ENCODE data around the gene ATP6V1F. TPM values are rescaled to one million over a fixed set of nuclear protein-coding genes. Genes with fewer than 3 reads are reported as not detected.

Gene ATP6V1F
- total RNA-seq, 3 donors from 2014 or later (not counting 1 experiment from before 2014, with no cell fraction given), result 82.9 to 98.0 (median 94.3) TPM

DNA sequence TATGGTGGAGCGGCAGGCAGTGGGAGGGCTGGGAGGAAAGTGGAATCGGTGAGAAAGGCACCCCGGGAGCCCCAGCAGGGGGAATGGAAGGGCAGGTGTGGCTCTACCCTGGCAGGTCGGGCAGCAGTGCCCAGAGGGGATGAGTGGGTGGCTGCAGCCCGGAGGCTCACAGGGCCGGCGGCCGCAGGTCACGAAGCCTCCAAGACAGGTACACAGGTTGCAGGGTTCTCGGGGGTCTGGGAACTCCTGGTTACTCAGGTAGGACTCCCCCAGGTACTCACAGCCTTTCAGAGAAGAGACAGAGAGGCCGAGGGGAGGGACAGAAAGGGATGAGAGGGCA is 26.1 kb downstream of the ATP6V1F start:
- Histone ChIP-seq H3K36me3 (ENCODE audit: control insufficient read depth, insufficient read depth, low read length) (no peaks in the 10 kb centered on the region), H3K4me1 (ENCODE audit: control insufficient read depth, insufficient read depth, low read length) (peaks cover 4% of the 10 kb centered on the region), H3K27ac (ENCODE audit: low read length) (no peak overlapping the region), H3K27me3 (ENCODE audit: control insufficient read depth, insufficient read depth, low read length) (peaks cover 12% of the 10 kb centered on the region), H3K9me3 (ENCODE audit: control insufficient read depth, insufficient read depth, low read length) (no peaks in the 10 kb centered on the region), H3K4me3 (ENCODE audit: low read length) (no peak overlapping the region)
- DNase-seq (no peak), ATAC-seq (no peak)
- Mint-ChIP-seq H3K27me3 (ENCODE audit: low read depth in 2 of 2) (peaks cover 0 to 6% of the 10 kb centered on the region in 2 donors), H3K27ac (no peak overlapping the region), H3K9me3 (no peaks in the 10 kb centered on the region), H3K4me3 (no peak overlapping the region), H3K36me3 (no peaks in the 10 kb centered on the region), H3K4me1 (no peaks in the 10 kb centered on the region)
- 89% methylated on average over 11 of the region's 11 CpGs for WGBS (ENCODE audit: insufficient coverage)
- intact Hi-C loops (cut with micrococcal nuclease), result no loop called here
- TF ChIP-seq, protein P1, sequence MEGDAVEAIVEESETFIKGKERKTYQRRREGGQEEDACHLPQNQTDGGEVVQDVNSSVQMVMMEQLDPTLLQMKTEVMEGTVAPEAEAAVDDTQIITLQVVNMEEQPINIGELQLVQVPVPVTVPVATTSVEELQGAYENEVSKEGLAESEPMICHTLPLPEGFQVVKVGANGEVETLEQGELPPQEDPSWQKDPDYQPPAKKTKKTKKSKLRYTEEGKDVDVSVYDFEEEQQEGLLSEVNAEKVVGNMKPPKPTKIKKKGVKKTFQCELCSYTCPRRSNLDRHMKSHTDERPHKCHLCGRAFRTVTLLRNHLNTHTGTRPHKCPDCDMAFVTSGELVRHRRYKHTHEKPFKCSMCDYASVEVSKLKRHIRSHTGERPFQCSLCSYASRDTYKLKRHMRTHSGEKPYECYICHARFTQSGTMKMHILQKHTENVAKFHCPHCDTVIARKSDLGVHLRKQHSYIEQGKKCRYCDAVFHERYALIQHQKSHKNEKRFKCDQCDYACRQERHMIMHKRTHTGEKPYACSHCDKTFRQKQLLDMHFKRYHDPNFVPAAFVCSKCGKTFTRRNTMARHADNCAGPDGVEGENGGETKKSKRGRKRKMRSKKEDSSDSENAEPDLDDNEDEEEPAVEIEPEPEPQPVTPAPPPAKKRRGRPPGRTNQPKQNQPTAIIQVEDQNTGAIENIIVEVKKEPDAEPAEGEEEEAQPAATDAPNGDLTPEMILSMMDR (IDR thresholded peaks at IDR 0.05), result no peak

DNA sequence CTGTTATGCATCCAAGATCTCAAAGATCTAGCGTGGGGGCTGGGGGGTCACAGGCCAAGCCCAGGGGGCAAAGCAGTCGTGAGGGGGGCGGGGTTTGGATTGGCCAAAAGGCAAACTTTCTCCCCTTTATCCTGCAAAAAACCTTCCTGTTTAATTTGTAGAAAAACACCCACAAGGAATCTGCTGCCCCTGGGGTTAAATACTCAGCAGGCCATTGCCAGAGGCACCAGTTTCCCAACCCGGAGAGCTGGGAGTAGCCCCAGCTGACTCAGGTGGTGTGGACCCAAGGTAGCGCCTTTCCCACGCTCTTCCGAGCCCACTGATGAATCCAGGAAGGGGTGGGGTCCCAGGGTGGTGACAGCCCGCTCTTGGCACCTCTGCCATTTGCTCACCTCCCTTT is 26.5 kb downstream of the ATP6V1F start:
- Mint-ChIP-seq H3K4me3 (no peak overlapping the region), H3K27me3 (ENCODE audit: low read depth in 2 of 2) (peaks cover 0 to 6% of the 10 kb centered on the region in 2 donors), H3K36me3 (no peaks in the 10 kb centered on the region), H3K4me1 (no peaks in the 10 kb centered on the region), H3K9me3 (no peaks in the 10 kb centered on the region), H3K27ac (no peak overlapping the region)
- peaks cover 12% of the 10 kb centered on the region for H3K27me3 ChIP-seq (ENCODE audit: control insufficient read depth, insufficient read depth, low read length)
- WGBS (ENCODE audit: insufficient coverage), result 88% methylated on average over 7 of the region's 8 CpGs
- no peak overlapping the region for H3K4me3 ChIP-seq (ENCODE audit: low read length)
- intact Hi-C loops (cut with micrococcal nuclease), result no loop called here
- ATAC-seq, result no peak
- no peak for DNase-seq
- H3K9me3 ChIP-seq (ENCODE audit: control insufficient read depth, insufficient read depth, low read length), result no peaks in the 10 kb centered on the region
- peaks cover 4% of the 10 kb centered on the region for H3K4me1 ChIP-seq (ENCODE audit: control insufficient read depth, insufficient read depth, low read length)
- H3K36me3 ChIP-seq (ENCODE audit: control insufficient read depth, insufficient read depth, low read length), result no peaks in the 10 kb centered on the region
- TF ChIP-seq, protein P1 (IDR thresholded peaks at IDR 0.05), result no peak
- H3K27ac ChIP-seq (ENCODE audit: low read length), result no peak overlapping the region

DNA sequence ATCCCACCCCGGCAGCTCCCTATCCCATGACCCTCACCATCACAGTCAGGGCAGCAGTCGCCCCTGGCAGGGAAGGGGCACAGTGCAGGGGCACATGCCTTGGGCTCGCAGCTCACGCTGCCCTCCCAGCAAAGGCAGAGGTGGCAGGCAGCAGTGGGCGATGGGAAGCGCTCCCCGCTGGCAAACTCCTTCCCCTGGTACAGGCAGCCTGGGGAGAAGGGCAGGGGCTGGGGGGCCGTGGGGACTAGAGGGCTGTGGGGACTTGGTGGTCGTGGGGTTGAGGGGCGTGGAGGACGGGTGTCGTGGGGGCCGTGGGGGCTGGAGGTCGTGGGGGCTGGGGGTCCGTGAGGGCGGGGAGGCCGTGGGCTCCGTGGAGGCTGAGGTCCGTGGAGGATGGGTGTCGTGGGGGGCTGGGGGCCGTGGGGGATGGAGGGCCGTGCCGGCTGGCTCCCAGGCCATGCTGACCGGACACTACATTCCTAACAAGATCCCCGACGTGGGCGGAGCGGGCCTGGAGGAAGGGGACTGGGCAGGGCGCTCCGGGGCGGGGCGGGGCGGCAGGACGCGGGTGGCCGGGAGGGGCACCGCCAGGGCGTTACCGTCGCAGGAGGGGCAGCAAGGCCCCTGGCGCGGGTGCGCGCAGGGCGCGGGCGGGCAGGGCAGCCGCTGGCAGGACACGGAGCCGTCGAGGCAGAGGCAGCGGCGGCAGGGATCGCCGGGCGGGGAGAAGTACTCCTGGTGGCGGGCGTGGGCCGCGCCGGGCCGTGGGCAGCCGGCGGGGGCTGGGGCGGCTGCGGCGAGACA is 27.9 kb downstream of the ATP6V1F start:
- intact Hi-C loops (cut with micrococcal nuclease), result no loop called here
- Histone ChIP-seq H3K4me1 (ENCODE audit: control insufficient read depth, insufficient read depth, low read length) (peaks cover 4% of the 10 kb centered on the region), H3K9me3 (ENCODE audit: control insufficient read depth, insufficient read depth, low read length) (no peaks in the 10 kb centered on the region), H3K27ac (ENCODE audit: low read length) (no peak overlapping the region), H3K4me3 (ENCODE audit: low read length) (no peak overlapping the region), H3K27me3 (ENCODE audit: control insufficient read depth, insufficient read depth, low read length) (peaks cover 12% of the 10 kb centered on the region), H3K36me3 (ENCODE audit: control insufficient read depth, insufficient read depth, low read length) (no peaks in the 10 kb centered on the region)
- Mint-ChIP-seq H3K9me3 (no peaks in the 10 kb centered on the region), H3K4me3 (no peak overlapping the region), H3K36me3 (no peaks in the 10 kb centered on the region), H3K27ac (no peak overlapping the region), H3K4me1 (no peaks in the 10 kb centered on the region), H3K27me3 (ENCODE audit: low read depth in 2 of 2) (peaks cover 0 to 6% of the 10 kb centered on the region in 2 donors)
- ATAC-seq (peak in 1 of 3 donors; percentile 50), DNase-seq (no peak)
- 19% methylated on average over 65 of the region's 67 CpGs for WGBS (ENCODE audit: insufficient coverage)
- TF ChIP-seq, protein P1 (IDR thresholded peaks at IDR 0.05), result no peak
